MM.1S (cell line): ENCODE results near the gene ZBTB12.

Experiments used
- DNase-seq: peaks from one replicate; pipeline ENCODE4 v3.0.0-alpha.2; 2015
- H2AFZ ChIP-seq: fragments of 300-600 bp; sonication (generic); 2 replicates; pipeline ENCODE4 v1.6.0; 2016; ENCODE audit warnings: antibody characterized with exemption, low read length
- H3F3A ChIP-seq: fragments of 300-600 bp; sonication (generic); 2 replicates; pipeline ENCODE4 v1.6.1; 2016; ENCODE audit warnings: mild to moderate bottlenecking, antibody characterized with exemption, low read length, moderate library complexity, mixed read lengths; ENCODE audit not compliant: insufficient read depth
- H3K27ac ChIP-seq: fragments of 300-600 bp; sonication (generic); 2 replicates; pipeline ENCODE4 v1.5.1; 2016; ENCODE audit warnings: mild to moderate bottlenecking, low read length
- H3K27me3 ChIP-seq: fragments of 300-600 bp; sonication (generic); replicated peaks from 2 replicates; pipeline ENCODE4 v1.6.0; 2016; ENCODE audit warnings: low read length; ENCODE audit not compliant: insufficient read depth
- H3K36me3 ChIP-seq: fragments of 300-600 bp; sonication (generic); replicated peaks from 2 replicates; pipeline ENCODE4 v1.6.1; 2016; ENCODE audit warnings: mild to moderate bottlenecking, low read length, mixed read lengths; ENCODE audit not compliant: insufficient read depth
- H3K4me1 ChIP-seq: fragments of 300-600 bp; sonication (generic); 2 replicates; pipeline ENCODE4 v1.6.1; 2016; ENCODE audit warnings: low read length, mixed read lengths
- H3K4me2 ChIP-seq: fragments of 300-600 bp; sonication (generic); 2 replicates; pipeline ENCODE4 v1.6.0; 2016; ENCODE audit warnings: low read depth, low read length
- H3K4me3 ChIP-seq: fragments of 300-600 bp; sonication (generic); 2 replicates; pipeline ENCODE4 v1.5.1; 2016; ENCODE audit warnings: low read length, mixed read lengths
- H3K79me2 ChIP-seq: fragments of 300-600 bp; sonication (generic); 2 replicates; pipeline ENCODE4 v1.6.1; 2016; ENCODE audit warnings: mixed run types, low read length, mixed read lengths
- H3K9ac ChIP-seq: fragments of 300-600 bp; sonication (generic); 2 replicates; pipeline ENCODE4 v1.6.1; 2016; ENCODE audit warnings: low read length, mixed read lengths
- H3K9me2 ChIP-seq: fragments of 300-600 bp; sonication (generic); replicated peaks from 2 replicates; pipeline ENCODE4 v1.6.1; 2016; ENCODE audit warnings: mild to moderate bottlenecking, low read length, mixed read lengths; ENCODE audit not compliant: insufficient read depth
- H3K9me3 ChIP-seq: fragments of 300-600 bp; sonication (generic); replicated peaks from 2 replicates; pipeline ENCODE4 v1.6.1; 2016; ENCODE audit warnings: mild to moderate bottlenecking, low read length, mixed read lengths; ENCODE audit not compliant: insufficient read depth
- H4K20me1 ChIP-seq: fragments of 300-600 bp; sonication (generic); 2 replicates; pipeline ENCODE4 v1.6.1; 2016; ENCODE audit warnings: mild to moderate bottlenecking, low read length, moderate library complexity, mixed read lengths; ENCODE audit not compliant: insufficient read depth
- CTCF ChIP-seq: fragments of 300-600 bp; sonication (generic); IDR thresholded peaks from 2 replicates; pipeline ENCODE4 v1.5.1; 2016; ENCODE audit warnings: antibody characterized with exemption, low read length, mixed read lengths
- EZH2 ChIP-seq: fragments of 300-600 bp; sonication (generic); optimal IDR thresholded peaks from 2 replicates; pipeline ENCODE3; 2017; ENCODE audit warnings: low read depth, mild to moderate bottlenecking, antibody characterized with exemption, low read length, mixed read lengths
- EZH2phosphoT487 ChIP-seq: fragments of 300-600 bp; sonication (generic); IDR thresholded peaks from 2 replicates; pipeline ENCODE4 v1.6.1; 2018; ENCODE audit warnings: antibody characterized with exemption, low read length

The ZBTB12 gene

GRCh38 chr6:31886541-31886991 lies 15.3 kb downstream of the ZBTB12 start:
- Histone ChIP-seq H3K9me3 (no peaks in the 10 kb centered on the region), H4K20me1 (no peaks in the 10 kb centered on the region), H3F3A (no peaks in the 10 kb centered on the region), H3K4me2 (no peak overlapping the region), H3K27ac (no peak overlapping the region), H2AFZ (no peak overlapping the region), H3K36me3 (no peaks in the 10 kb centered on the region; the same call in 1 of the 2 replicates), H3K4me1 (no peaks in the 10 kb centered on the region), H3K9ac (no peak overlapping the region), H3K9me2 (no peaks in the 10 kb centered on the region), H3K79me2 (no peaks in the 10 kb centered on the region), H3K4me3 (no peak overlapping the region), H3K27me3 (no peaks in the 10 kb centered on the region)
- no peak for DNase-seq
- TF ChIP-seq CTCF: no peak
- TF ChIP-seq EZH2phosphoT487: no peak
- TF ChIP-seq EZH2: no peak

- Histone ChIP-seq H3K4me2 (no peak overlapping the region), H3K79me2 (no peaks in the 10 kb centered on the region), H3K27ac (no peak overlapping the region), H2AFZ (no peak overlapping the region), H3K9me3 (no peaks in the 10 kb centered on the region), H3K4me1 (no peaks in the 10 kb centered on the region), H4K20me1 (no peaks in the 10 kb centered on the region), H3K9ac (no peak overlapping the region), H3K27me3 (no peaks in the 10 kb centered on the region), H3F3A (no peaks in the 10 kb centered on the region), H3K4me3 (no peak overlapping the region), H3K36me3 (no peaks in the 10 kb centered on the region; the same call in 1 of the 2 replicates), H3K9me2 (no peaks in the 10 kb centered on the region)
- TF ChIP-seq CTCF (no peak), EZH2phosphoT487 (no peak), EZH2 (no peak)
- no peak for DNase-seq
Observed at GRCh38 chr6:31884528-31885035, 17.3 kb downstream of the ZBTB12 start.

- Histone ChIP-seq H3K9ac (no peak overlapping the region), H3K4me3 (no peak overlapping the region), H3K9me3 (no peaks in the 10 kb centered on the region), H3K36me3 (no peaks in the 10 kb centered on the region; the same call in 1 of the 2 replicates), H3K79me2 (no peaks in the 10 kb centered on the region), H3F3A (no peaks in the 10 kb centered on the region), H3K4me2 (no peak overlapping the region), H3K27ac (no peak overlapping the region), H2AFZ (no peak overlapping the region), H3K27me3 (no peaks in the 10 kb centered on the region), H3K9me2 (no peaks in the 10 kb centered on the region), H4K20me1 (no peaks in the 10 kb centered on the region), H3K4me1 (no peaks in the 10 kb centered on the region)
- DNase-seq: no peak
- TF ChIP-seq CTCF: no peak
- no peak for TF ChIP-seq EZH2phosphoT487
- TF ChIP-seq EZH2: no peak
Observed at GRCh38 chr6:31883676-31884075, 18.2 kb downstream of the ZBTB12 start.
